HG03097 (cell line): Measurements from ENCODE around the gene CRYBG2.
"Not testable (repeated sequence)": the region's sequence is repeated elsewhere in the genome, so short reads cannot be mapped to it uniquely, and the experiment has no call there.

Experiments used
- ATAC-seq: cut with Tn5 transposase; IDR thresholded peaks from one replicate; pipeline ENCODE4 v1.9.1; 2021; ENCODE audit not compliant: unreplicated experiment, low FRiP score

CRYBG2 gene

DNA sequence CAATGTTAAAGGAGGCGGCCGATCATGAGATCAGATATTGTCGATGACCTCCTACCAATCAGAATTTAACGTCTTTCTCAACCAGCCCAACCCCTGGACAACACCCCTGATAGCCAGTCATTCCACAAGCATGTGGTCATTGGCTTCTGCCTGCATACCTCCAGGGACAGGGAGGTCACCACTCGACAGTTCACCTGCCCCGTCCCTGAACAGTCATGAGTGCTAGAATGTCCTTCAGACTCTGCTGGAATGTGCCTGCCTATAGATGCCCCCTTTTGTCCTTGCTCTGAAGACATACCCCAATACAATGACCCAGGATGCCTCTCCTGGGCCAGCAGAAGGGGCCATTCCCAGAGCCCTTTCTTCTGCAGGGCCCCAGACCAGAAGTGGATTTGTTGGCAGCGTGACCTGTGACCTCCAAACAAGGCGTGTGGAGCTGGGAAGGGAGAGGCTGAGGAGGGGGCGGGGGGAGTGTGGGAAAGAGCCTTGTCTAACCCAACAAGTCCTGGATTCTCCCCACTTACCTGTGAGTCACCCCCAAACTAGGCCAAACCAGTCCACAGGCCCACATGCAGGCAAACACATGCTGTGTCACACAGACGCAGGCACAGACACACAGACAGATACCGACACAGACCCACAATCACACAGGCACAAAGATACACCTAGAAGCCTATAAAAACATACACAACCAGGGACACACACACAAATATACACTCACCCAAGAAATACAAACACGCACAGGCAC lies 2.2 kb downstream of the CRYBG2 start:
- ATAC-seq: no peak

DNA sequence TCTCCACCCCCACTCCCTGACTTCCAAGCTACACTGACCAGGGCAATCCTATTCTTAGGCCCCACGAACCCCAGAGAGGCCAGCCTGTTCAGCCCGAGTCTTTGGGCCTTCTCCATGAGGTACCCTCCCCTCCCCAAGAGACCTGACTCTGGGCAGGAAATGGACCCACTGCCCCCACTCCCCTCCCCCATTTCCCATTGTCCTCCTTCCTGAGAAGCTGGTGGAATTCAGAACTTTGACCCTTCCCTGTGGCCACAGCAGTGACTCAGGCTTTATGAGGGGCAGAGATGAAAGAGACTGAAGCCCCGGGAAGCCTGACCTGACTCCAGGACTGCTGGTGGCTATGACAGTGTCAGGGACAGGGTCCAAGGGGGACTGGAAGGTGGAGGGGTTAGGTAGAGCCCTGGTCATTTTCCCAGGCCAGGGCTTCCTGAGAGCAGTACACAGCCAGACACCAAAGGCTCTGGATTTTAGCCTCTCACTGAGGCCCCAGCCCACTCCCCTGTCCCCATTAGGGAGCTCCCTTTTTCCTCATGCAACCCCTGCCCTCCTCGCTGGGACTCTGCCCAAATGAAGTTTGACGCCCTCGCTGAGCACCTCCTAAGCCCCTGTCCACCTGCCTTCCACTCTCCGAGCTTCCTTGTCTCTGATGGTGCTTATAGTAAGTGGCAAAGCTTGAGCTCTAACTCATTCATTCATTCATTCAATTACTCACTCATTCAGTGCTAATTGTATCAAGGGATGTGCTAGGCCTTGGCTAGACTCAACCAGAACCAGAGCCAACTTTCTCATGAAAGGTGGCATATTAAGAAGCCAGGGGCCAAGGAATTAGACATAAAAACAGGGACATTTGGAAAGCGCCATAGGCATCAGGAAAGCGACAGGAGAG lies 3.0 kb downstream of the CRYBG2 start:
- no peak for ATAC-seq

DNA sequence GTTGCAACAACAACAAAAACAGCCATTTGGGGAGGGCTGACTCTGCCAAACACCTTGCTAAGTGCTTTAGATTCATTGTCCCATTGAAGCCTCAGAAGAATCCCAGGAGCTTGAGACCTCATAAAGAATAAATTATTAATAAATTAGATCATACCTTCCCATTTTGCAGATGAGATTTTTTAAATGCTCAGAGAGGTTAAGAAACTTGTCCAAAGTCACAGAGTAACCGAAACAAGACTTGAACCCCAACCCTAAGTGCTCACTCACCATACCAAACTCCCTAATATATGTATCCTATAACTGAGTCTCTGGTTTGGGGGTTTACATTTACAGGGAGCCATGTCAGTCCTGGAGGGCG lies 3.6 kb downstream of the CRYBG2 start:
- ATAC-seq: no peak

DNA sequence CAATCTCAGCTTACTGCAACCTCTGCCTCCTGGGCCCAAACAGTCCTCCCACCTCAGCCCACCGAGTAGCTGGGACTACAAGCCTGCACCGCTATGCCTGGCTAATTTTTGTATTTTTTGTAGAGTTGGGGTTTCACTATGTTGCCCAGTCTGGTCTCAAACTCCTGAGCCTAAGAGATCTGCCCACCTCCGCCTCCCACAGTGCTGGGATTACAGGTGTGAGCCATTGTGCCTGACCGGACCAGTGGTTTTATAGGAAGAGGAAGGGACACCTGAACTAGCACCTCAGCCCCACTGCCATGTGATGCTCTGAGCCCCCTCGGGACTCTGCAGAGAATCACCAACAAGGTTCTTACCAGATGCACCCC lies 4.1 kb downstream of the CRYBG2 start:
- ATAC-seq: no peak

DNA sequence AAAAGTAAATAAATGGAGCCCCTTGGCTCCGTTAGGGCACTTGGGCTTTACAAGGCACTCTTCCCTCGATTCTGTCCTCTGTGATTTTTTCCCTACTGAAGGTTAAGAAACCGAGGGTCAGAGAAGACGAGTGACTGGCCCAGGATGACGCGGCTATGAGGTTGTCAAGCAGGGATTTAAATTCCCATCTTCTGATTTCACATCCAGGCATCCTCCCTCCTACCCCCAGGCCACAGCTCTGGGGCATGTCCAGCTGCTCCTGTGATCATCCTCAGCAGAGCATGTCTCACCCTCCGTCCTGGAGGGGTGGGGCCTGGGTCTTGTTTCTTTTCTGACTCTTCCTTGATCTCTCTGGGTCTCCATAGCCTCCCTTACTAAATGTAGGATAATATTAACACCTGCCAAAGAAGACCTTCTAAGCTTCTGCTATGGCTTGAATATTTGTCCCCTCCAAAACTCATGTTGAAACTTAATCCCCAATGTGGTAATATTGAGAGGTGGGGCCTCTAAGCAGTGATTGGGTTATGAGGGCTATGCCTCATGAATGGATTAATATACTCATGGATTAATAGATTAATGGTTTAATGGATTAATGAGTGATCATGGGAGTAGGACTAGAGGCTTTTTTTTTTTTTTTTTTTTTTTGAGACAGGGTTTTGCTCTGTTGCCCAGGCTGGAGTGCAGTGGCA lies 4.6 kb downstream of the CRYBG2 start:
- ATAC-seq: no peak

DNA sequence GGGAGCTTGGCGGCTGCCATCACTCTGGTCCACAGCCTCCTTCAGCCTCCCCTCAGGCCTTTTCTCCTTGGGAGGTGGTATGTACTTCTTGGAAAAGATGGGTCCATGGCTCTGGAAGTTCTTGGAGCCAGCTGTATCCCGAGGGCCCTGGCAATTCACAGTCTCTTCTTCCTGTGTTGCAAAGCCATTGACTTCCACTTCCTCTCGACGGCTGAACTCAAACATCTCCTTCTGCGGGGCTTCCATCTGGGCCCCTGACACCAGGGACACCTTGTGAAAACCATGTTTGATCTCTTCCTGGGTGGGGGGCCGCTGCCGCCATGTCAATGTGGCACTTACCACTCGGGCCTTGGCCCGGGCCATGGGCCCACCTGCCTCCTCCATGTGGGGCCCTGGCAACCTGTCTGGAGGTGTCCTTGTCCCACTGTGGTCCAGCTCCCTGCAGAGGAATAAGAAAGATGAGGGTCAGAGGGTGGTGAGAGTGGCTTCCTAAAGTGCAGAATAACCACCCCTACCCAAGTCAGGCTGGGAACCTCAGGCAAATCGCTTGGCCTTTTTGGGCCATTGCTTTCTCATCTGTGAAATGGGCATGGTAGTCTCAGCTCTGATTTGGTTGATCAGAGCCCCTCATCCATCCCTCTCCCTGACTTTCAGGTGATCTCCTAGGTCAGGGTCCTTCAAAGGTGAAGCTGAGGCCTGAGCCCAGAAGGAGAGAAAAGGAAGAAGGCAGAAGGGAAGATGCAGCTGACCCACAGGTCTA lies 7.5 kb downstream of the CRYBG2 start:
- ATAC-seq: no peak

DNA sequence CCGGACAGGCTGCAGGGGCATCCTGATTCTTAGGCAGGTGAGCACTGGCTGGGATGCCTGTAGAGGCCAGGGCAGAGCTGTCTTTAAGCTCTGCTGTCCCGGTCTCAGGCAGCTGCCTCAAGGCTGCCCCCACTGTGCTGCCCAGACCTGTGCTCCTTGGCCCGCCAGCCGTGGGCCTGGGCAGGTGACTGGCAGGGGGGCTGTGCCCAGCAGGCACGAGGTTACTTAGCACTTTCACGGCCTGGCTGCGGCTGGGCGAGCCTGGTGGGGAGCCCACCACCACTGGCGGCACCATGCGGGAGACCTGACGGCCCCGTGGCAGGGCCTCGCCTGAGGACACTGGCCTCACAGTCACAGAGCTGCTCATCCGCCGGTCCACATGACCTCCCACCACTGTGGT lies 8.2 kb downstream of the CRYBG2 start:
- ATAC-seq: no peak

DNA sequence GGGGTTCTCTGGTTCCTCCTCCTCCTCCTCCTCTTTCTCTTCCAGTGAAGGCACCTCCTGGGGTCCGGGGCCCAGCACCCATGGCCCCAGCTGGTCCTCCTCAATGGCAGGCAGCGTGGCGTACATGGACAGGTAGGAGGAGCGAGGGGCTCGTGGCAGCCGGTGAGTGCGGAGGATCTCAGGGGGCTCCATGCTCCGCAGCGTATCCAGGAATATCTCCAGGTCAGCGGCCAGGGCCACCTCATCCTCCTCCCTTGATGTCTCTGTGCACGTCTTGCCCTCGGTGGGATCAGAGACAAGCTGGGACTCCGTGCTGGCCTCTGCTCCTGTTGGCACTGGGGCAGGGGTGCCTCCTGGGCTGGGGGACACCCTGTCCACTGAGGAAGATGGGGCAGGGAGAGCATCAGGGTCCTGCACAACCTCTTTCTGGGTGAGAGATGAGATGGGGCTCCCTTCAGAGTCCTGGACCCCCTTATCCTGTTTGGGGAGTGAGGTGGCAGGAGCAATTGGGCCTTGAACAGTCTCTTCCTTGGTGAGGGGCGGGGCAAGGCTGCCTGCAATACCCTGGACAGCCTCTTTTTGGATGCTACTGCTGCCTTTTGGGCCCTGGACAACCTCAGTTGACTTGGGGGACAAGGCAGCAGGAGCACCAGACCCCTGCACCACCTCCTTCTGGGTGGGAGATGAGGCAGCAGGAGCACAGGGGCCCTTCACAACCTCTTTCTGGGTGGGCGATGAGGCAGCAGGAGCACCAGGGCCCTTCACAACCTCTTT lies 9.6 kb downstream of the CRYBG2 start:
- no peak for ATAC-seq

DNA sequence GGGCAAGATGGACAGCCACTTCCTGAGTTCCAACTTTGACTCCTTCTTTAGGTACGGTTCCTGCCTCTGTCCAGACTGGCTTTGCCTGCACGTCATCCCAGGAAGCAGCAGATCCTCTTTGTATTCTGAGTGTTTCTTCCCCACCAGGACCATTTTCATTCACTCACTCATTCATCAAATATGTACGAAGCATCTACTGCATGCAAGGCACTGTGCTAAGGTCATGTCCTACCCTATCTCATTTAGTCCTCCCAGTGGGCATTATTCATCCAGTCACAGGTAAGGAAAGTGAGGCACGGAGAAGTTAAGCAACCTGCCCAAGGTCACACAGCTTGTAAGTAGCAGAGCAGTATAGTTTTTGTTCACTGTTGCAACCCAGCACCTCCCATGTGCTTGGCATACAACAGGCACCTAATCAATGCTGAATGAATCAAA lies 13.9 kb downstream of the CRYBG2 start:
- ATAC-seq: no peak

DNA sequence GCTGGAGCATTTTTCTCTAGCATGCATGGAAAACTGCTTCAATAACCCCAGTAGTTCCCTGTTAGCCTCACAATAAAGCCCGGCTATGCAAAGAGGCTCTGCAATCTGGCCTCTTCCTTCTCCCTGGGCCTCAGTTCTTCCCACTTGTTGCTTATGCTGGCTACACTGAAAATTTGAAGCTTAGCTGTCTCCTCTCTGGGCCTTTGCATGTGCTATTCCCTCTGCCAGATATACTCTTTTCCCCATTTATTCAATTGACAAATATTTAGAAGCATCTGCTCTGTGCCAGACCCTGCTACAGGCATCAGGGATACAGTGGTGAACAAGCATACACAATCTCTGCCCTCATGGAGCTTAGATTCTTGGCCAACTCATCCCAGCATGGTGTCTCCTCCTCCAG lies 15.3 kb downstream of the CRYBG2 start:
- ATAC-seq: no peak

DNA sequence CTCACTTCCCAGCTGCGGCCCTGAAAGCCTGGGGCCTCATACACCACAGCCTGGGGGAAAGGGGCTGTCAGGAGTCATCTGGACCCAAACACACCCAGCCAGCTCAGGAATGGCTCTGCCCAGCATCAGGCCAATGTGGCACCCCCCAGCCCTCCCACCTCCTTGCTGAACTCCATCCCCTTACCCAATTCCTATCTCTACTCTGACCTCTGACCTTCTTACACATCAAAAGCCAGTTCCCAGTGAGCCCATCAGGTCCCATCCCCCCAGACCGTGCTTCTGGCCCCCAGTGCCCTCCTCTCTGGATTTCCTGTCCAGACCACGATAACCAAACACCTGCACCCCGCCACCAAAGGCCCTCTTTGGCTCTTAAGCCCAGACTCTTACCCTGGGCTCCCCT lies 16.3 kb downstream of the CRYBG2 start:
- ATAC-seq: no peak

DNA sequence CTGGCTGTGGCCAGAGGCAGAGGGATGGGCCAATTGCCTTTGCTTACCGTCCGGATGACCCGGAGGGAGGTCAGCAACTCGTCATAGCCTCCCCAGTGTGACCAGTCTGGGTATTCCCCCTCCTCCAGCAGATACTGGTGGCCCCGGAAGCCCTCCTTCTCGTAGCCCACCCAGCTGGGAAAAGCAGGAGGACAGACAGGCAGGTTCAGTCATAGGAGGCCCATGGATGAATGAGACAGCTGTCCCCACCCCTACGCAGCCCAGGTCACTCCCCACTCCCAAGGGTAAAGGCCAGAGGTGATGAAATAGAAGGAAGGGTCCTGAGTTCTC lies 16.8 kb downstream of the CRYBG2 start:
- ATAC-seq: no peak

DNA sequence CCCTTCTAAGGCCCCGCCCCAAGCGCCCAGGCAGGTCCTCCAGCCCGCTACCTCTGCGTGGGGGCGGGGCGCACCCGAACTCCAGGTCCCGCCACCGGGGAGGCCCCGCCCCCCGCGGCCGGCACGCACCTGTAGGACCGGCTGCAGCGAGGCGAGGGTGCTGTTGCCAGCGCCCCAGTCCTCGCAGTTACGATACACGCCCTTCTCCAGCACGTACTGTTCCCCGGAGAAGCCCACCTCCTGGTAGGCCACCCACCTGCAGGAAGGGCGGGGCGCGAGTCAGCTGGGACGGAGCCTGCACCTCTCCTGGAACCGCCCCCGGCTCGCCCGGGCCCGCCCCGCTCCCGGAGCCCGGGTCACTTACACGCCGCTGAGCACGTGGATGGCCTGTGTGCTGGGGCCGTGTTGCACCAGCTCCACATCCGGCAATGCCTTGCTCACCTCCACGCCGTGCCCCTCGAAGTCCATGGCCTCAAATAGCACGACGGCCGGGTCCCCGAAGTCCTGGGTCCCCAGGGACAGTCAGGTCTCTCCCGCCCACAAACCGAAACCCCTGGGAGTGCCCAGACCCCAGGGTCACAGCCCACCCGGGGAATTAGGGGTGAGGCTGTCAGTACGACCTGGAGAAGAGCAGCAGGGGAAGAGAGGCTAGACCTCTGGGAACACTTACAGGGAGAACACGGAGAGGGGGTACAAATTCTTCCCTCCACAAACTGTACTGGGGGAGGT lies 17.3 kb downstream of the CRYBG2 start:
- ATAC-seq: no peak

DNA sequence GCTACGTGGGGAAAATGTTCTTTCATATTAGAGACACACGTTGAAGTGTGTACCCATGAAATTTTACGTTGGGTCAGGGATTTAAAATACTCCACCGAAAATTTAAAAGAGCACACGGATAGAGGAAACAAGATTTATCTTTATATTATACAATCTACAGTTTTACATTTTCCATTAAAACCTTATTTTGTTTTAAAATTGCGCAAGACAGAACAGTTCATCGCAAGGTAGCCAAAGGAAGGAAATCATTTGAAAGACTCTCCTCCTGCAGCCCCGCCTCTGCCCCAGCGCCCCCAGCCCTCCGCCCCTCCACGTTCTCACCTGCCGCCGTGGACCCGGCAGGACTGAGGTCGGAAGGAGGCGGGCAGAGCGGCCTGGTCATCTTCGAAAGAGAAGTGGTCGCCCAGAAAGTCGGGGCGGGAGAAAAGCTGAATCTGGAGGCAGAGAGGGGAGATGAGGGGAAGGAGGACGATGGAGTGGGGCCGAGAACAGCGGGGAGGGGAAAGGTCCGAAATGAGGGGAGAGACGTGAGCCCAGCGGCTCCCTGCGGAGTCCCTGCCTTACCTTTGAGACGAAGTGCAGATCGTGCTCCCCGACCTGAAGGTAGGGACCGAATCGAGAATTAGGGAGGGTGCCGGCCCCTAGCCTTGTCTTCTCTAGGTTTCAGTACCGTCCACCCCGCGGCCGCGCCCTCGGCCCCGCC lies 18.0 kb downstream of the CRYBG2 start:
- no peak for ATAC-seq

DNA sequence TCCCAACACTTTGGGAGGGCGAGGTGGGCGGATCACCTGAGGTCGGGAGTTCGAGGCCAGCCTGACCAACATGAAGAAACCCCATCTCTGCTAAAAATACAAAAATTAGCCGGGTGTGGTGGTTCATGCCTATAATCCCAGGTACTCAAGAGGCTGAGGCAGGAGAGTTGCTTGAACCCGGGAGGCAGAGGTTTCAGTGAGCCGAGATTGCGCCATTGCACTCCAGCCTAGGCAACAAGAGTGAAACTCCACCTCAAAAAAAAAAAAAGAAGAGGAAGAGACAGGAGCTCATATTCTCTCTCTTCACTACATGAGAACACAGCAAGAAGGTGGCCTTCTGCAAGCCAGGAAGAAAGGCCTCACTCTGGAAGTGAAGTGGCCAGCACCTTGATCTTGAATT lies 20.6 kb downstream of the CRYBG2 start:
- ATAC-seq: not testable (repeated sequence)

DNA sequence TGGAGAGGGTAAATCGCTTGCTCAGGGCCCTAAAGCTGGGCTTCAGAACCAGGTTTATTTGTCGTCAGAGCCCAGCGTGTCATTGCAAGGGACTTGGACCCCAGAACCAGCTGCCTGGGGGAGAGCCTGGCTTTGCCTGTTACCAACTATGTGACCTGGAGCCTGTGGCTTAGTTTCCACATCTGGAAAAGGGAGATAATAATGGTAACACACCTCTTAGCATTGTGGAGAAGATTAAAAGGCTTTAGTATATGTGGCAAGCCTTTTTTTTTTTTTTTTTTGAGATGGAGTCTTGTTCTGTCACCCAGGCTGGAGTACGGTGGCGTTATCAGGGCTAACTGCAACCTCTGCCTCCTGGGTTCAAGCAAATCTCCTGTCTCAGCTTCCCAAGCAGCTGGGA lies 23.7 kb downstream of the CRYBG2 start:
- ATAC-seq: no peak

DNA sequence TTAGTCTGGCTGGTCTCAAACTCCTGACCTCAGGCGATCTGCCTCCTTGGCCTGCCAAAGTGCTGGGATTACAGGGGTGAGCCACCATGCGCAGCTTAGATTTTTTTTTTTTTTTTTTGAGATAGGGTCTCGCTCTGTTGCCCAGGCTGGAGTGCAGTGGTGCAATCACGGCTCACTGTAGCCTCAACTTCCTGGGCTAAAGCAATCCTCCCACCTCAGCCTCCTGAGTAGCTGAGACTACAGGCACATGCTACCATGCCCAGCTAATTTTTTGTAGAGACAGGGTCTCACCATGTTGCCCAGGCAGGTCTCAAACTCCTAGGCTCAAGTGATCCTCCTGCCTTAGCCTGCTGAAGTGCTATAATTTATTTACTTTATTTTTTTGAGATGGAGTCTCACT lies 24.6 kb downstream of the CRYBG2 start:
- not testable (repeated sequence) for ATAC-seq

DNA sequence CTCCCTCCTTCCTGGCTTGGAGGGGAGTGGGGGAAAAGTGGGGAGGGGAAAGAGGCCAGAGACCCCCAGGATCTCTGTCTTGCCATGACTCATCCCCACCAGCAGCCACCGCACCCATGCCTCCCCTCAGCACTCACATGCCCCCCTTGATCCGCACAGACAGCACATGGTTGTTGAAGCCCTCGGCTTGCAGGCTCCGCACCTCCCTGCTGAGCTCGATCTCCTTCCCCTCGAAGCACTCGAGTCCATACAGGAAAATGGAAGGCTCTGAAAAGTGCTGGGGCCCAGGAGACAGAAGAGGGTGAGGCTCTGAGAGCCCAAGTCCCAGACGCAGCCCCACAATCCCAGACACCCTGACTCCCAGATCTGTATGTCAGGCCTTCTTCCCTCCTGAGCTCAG lies 25.3 kb downstream of the CRYBG2 start:
- no peak for ATAC-seq

DNA sequence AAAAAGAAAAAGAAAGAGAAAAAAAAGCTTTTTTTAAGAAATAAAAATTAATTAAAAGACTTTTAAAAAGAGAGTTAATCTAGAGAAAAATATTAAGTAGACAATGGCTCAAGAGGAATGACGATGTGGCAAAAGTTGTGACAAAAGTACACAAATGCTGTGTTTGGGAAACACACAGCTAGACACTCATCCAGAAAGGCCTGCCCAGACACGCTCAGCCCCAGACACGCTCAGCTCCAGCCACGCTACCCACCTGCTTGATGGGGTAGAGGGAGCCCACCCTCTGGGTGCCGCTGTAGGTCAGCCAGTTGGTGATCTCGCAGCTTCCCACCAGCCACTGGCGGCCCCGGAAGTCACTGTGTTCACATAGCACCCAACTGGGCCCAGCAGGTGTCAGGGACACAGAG lies 26.0 kb downstream of the CRYBG2 start:
- no peak for ATAC-seq
